ENCODE data around the gene C6orf89.
A peak's percentile ranks its signal among the peaks of the same experiment; 100 is the strongest.

The C6orf89 gene

GRCh38 chr6:36885461-36886401, at the start of gene C6orf89:
C6orf89 (plus strand) TSS chr6:36885952; CDS start chr6:36899445, 13,493 bp downstream.
- peak; percentile 98 for DNase-seq (ENCODE audit: low spot score)

- no peak for DNase-seq (ENCODE audit: low spot score)
Measured at GRCh38 chr6:36836111-36837021, 49.4 kb upstream of the C6orf89 start.

- DNase-seq (ENCODE audit: low spot score) = no peak
Measured at GRCh38 chr6:36837022-36837339, 48.8 kb upstream of the C6orf89 start.

- no peak for DNase-seq (ENCODE audit: low spot score)
Measured at GRCh38 chr6:36837686-36838085, 48.1 kb upstream of the C6orf89 start.

- DNase-seq (ENCODE audit: low spot score) = no peak
Measured at GRCh38 chr6:36838896-36839748, 46.6 kb upstream of the C6orf89 start, which contains the start of gene CPNE5. CPNE5 (minus strand) TSS chr6:36839444; CDS start chr6:36839377, 67 bp downstream.

GRCh38 chr6:36839749-36840431, 45.9 kb upstream of the C6orf89 start:
- DNase-seq (ENCODE audit: low spot score) = no peak

DNA sequence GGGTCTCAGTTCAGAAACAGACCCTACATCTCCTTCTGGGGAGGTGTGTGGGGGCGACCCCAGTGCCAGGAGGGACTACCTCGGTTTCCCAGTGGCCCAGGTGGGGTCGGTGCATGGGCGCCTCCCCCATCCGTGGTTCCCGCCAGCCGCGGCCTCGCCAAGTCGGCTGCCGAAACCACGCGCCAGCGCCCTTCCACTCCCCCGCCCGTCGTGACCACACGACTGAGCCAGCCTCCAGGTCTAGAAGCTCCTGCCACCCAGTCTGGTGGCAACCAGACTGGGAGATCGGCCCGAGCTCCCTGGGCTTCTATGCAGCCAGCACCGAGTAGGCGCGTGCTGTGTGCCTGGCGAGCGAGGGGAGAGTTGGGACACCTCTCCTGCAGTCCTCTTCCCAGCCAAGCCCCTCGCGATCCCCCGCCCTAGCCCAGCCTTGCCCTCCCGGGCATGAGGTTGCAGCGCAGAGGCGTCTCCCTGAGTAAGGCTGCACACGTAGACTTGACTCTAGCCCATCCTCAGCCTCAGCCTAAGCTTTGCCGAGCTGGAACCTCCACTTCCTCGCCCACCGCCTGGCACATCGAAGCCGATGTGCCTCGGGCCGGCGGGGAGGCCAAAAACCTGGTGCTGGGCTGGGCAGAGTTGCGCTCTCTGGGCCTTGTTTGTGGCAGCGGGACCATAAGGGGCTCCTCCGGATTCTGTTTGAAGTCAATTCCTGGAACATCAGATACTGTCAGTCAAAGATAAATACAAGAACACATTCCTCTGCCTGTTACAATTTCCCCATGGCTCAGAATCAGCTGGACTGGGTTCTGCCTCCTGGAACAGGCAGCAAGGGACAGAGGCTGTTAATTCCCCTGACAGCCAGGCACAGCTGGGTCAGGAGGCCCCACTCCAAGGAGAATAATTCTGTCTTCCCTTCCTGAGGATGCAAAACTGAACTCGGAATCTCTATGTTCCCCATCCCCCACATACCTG, 45.0 kb upstream of the C6orf89 start:
- DNase-seq (ENCODE audit: low spot score) = no peak

GRCh38 chr6:36841756-36842155, 44.0 kb upstream of the C6orf89 start:
- no peak for DNase-seq (ENCODE audit: low spot score)

DNA sequence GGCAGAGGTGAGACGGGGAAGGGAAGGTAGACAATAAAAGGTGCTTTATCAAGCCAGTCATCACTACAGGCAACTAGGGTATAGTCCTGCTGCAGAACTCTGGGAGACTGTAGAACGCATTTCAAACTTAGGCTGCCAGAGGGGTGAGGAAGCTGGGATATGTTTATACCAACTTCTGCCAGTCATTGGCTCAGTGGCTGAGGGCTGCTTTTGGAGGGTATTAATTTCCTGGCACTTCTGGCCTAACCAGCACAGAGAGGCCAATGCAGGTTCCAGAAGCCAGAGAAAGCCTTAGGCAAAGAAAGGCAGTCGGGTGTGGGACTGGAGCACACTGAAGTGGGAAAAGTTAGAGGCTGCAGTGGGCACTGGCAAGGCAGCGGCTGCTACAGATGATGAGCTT, 42.6 kb upstream of the C6orf89 start:
- DNase-seq (ENCODE audit: low spot score) = no peak

DNA sequence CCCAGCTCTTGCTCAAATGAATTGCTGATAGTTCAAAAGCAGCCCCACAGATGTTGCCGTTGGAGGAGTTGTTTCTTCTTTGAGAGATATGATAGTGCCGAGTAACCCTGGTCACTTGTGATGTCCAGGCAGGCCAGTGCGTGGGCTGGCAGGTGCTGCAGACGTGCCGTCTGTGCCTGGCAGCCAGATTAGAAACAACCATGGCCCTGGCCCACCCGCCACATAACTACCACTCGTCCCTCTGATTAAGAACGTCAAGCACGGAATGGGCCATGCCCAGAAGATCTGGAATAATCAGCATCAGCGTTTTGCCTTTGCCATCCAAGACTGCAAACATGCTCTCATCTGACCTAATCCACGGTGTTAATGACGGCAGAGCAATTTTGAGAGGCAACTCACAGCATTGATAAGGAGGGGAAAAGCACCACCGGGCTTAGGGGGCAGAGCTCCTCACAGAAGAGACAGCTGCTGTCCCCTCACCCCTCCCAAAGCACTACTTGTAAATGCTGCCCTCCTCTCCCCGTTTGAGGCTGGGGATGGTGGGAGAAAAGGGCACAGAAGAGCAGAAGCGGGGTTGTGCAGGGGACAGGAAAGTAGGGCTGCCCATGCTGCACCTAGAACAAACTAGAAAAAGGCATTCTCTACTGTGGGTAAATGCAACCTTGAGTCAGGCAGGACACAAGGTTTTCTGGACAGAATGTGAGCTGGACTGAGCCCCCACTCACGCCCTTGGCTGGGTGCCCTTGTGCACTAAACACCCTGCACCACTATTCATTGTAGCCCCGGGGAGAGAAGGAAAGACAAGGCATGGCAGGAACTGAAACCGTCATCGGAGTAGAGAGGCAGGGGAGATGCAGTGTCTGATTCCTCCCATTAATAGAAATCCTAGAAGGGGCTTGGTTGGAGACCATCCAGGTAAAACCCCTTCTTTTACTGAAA, 41.3 kb upstream of the C6orf89 start:
- DNase-seq (ENCODE audit: low spot score) = no peak

DNA sequence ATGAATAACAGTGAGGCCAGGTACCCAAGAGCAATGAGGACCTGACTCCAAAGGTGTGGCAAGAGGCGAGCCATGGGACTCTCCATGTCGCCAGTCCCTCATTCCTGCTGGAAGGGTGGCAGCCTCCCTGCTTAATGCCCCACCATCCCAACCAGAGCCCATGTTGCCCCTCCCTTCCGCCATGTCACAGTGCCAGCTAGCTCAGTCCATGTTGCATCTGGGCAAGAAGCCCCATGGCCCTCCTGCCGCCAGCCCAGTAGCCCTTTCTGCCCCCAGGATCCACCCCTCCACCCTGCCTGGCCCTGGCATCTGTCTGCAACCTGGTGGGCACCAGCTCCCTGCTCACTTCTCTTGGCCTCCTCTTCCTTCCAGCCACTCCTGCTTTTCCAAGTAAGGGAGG, 40.5 kb upstream of the C6orf89 start:
- no peak for DNase-seq (ENCODE audit: low spot score)

- no peak for DNase-seq (ENCODE audit: low spot score)
Measured at GRCh38 chr6:36847152-36847551, 38.6 kb upstream of the C6orf89 start.

DNA sequence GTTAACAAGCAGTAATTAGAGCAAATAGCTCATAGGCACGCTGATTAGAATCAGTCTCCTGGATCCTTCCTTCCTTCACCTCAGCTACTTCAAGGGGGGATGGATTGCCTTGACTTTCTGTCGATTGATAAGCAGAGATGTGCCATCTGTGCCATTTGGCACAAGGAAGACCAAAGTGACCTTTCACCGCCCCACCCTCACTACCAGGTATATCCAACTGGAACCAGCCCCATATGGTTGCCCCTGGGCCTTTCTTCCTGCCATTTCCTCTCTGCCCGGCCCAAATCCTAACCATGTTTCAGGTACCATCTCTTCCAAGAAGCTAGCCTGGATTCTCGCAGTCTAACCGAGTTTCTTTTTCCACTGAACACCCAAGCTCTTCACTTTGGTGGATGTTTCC, 37.8 kb upstream of the C6orf89 start:
- DNase-seq (ENCODE audit: low spot score) = no peak

DNA sequence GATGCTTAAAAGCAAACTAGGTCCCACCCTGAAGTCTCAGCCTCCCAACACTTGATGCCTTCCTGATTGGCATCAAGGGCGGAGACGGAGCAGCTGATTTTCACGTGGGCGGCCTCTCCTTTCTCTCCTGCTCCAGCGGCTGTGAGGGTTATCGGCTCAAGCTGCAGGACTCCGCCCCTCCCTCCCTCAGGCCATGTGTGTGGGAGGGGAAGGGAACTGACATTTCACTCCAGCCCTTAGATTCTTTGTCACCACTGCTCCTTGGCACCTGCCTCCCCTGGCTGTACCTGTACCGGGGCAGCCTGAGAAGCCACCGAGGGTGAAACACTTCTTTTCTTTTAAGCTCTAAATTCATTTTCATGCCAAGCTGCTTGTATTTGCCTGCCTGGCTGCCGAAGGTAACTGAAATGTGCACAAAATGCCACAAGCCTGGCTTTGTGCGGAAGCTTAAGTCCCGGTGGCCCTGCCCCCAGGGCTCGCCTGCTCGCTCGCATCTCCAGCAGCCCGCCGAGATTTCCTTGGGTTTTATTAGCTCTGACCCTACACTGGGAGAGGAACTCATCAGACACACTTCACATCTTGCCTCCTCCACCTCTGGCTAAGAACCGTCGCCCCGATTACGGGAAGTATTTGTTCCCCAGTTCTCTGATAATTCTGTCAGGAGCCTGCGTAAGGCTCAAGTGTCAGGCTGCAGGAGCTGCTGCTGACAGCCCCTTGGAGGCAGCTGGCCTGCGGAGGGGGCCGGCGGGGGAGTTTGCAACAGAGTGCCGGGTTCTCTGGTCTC, 36.9 kb upstream of the C6orf89 start:
- DNase-seq (ENCODE audit: low spot score) = peak; percentile 78

DNA sequence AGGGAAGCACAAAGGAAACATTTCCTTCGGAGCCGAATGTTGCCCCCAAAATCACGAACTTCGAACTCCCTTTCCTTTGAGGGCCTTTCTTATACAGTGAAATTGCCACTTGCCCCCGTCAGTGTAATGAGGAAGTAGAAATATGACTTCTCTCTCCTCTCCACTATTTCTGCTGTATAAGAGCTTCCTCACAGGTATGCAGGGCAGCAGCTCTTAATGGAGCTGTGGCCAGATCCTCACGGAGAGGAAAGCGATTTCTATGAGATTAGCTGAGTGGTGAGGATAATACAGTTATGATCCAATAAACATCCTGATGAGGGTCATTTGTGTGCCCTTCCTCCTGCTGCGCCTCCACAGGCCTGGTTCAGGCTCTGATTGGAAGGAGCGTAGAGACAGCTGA, 35.7 kb upstream of the C6orf89 start:
- no peak for DNase-seq (ENCODE audit: low spot score)

DNA sequence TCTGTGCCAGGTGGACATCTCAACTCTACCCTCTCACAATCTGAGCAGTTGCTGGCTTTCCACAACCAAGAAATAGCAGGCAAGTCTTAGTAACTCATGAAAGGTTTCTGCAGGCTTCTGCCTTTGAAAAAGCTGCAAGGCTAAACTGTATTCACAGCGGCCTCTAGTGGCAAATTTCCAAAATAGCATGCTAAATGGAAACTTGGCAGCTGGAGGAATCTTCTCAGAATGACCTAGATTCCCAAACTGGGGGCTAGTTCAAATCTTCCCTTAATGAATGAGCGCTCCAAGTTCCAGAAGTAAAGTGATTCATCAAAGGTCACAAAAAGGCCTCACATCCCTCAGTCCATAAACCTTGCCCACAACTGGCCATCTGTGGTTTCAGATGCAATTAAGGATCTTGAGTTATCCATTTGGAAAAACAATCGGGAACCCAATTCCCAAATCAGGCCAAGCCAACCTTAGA, 34.6 kb upstream of the C6orf89 start:
- DNase-seq (ENCODE audit: low spot score) = peak; percentile 84

DNA sequence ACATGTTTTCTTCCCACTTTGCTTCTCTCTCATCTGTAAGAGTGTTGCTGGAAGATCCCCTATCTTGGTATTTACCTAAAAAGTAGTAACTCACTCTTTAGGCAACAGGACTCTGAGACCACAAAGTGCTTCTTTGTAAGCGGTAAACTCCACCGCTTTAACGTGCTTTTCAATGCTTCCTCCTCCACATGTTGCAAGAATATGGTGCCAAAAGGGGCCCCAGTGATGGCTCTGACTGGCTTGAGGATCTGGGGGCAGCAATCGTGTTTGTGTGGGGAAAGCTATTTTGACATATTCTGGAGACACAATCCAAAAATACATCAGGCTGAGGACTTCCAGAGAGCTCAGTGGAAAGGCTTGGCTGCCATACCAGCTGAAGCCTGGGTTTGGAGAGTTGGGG, 34.1 kb upstream of the C6orf89 start:
- DNase-seq (ENCODE audit: low spot score) = no peak

All from hematopoietic multipotent progenitor cell treated with erythropoietin and hydrocortisone succinate and interleukin-3 and kit ligand, for 17 days (in vitro differentiated cells).